ENCODE measurements around the gene SMYD3. TPM values are rescaled to one million over a fixed set of nuclear protein-coding genes. Genes with fewer than 3 reads are reported as not detected.

Gene SMYD3
- total RNA-seq, 1 donor from 2014 or later: 24.2 TPM

DNA sequence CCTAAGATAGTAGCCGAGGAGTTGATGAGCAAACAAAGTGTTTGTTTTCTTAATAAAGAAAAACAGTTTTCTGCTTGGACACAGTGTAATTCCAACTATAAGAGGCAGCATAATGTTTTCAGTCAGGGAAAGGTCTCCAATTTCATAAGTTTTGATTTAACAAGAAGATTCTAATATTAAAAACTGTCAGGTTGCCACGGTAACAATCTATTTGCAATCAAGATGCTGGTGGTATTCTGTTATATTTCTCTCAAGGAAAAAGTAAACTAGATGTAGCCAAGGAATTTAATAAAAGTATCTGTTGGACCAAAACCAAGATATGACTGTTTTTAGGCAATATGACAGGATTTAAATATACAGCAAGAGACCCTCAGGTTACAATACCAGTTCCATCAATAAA, 211.7 kb downstream of the SMYD3 start:
- H3K36me3 Mint-ChIP-seq (ENCODE audit: low read depth): no peaks in the 10 kb centered on the region
- TF ChIP-seq, protein P1, sequence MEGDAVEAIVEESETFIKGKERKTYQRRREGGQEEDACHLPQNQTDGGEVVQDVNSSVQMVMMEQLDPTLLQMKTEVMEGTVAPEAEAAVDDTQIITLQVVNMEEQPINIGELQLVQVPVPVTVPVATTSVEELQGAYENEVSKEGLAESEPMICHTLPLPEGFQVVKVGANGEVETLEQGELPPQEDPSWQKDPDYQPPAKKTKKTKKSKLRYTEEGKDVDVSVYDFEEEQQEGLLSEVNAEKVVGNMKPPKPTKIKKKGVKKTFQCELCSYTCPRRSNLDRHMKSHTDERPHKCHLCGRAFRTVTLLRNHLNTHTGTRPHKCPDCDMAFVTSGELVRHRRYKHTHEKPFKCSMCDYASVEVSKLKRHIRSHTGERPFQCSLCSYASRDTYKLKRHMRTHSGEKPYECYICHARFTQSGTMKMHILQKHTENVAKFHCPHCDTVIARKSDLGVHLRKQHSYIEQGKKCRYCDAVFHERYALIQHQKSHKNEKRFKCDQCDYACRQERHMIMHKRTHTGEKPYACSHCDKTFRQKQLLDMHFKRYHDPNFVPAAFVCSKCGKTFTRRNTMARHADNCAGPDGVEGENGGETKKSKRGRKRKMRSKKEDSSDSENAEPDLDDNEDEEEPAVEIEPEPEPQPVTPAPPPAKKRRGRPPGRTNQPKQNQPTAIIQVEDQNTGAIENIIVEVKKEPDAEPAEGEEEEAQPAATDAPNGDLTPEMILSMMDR (conservative IDR thresholded peaks at IDR 0.05): no peak
- DNase-seq (ENCODE audit: low read depth, low spot score): no peak
- H3K4me3 Mint-ChIP-seq: no peak overlapping the region
- H3K27ac Mint-ChIP-seq (ENCODE audit: unreplicated experiment): no peak overlapping the region
- H3K27me3 Mint-ChIP-seq (ENCODE audit: low read depth): no peaks in the 10 kb centered on the region
- peaks cover 3% of the 10 kb centered on the region for H3K9me3 Mint-ChIP-seq
- peaks cover 18% of the 10 kb centered on the region for H3K4me1 Mint-ChIP-seq

DNA sequence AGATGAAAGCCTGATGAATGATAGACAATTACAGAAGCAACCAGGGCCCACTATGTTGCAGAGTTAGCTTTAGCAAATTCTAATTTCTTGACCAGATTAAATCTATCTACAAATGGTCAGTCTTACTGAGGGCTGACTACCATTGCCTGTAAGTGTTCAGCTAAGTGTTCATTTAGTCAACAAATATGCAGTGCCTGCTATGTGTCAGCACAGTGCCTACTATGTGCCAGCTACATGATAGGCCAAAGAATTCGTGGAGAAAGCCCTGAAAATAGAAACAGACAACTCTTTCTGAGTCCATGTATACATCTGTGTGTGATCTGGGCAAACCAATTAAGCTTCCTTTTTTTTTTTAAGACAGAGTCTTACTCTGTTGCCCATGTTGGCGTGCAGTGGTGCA, 212.8 kb downstream of the SMYD3 start:
- Mint-ChIP-seq H3K4me3 (no peak overlapping the region), H3K27ac (ENCODE audit: unreplicated experiment) (no peak overlapping the region), H3K9me3 (no peaks in the 10 kb centered on the region), H3K4me1 (peaks cover 18% of the 10 kb centered on the region), H3K36me3 (ENCODE audit: low read depth) (no peaks in the 10 kb centered on the region), H3K27me3 (ENCODE audit: low read depth) (no peaks in the 10 kb centered on the region)
- TF ChIP-seq, protein P1 (conservative IDR thresholded peaks at IDR 0.05): no peak
- DNase-seq (ENCODE audit: low read depth, low spot score): no peak

DNA sequence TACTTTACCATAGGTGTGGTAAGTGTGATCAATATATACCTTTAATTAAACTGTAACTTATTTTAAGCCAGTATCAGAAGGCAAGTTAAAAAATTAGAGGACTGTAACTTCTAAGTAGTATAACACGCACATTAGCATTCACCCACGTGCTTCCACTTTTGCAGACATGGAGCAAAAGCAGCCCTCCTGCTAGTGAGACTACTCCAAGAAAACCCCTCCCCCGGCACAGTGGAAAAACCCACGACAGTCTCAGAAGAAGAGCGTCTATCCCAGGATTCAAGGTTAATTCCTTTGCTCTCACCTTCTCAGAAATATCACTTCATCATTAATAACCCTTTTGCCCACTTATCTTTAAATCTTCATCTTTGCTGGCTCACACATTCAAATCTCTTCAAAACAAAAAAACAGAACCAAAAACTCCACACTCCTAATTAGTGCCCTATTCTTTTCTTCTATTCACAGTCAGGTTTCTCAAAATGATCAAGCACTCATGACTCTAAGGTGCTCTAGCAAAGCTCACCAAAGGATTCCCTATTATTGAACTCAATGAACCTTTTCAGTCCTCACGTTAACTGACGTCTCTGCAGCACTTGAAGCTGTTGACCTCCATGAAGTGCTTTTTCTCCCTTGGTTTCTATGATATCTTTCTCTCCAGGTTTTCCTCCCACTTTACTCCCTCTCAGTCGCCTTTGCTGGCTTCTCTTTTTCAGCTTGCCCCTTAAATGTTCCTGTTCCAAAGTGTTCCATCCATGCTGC, 213.5 kb downstream of the SMYD3 start:
- H3K9me3 Mint-ChIP-seq: no peaks in the 10 kb centered on the region
- TF ChIP-seq, protein P1 (conservative IDR thresholded peaks at IDR 0.05): no peak
- H3K27me3 Mint-ChIP-seq (ENCODE audit: low read depth): no peaks in the 10 kb centered on the region
- peaks cover 18% of the 10 kb centered on the region for H3K4me1 Mint-ChIP-seq
- no peak overlapping the region for H3K27ac Mint-ChIP-seq (ENCODE audit: unreplicated experiment)
- no peak for DNase-seq (ENCODE audit: low read depth, low spot score)
- H3K4me3 Mint-ChIP-seq: no peak overlapping the region
- no peaks in the 10 kb centered on the region for H3K36me3 Mint-ChIP-seq (ENCODE audit: low read depth)

DNA sequence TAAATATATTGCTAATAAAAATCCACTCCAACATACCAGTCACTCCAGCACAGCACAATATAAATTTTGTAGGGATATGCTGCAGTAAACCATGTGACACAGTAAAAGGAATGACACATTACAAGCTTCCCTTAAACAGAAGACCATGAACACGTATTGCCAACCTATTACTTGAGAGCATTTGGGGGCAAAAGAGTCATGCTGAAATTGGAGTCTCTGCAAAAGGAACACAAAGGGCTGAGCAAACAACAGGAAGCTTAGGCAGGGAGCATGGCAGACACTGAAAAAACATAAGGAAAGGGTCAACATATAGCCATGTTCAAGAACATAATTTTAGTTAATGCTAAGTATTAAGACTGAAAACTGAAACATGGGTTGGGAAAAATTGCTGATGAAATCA, 214.5 kb downstream of the SMYD3 start:
- no peaks in the 10 kb centered on the region for H3K9me3 Mint-ChIP-seq
- no peak for DNase-seq (ENCODE audit: low read depth, low spot score)
- peaks cover 18% of the 10 kb centered on the region for H3K4me1 Mint-ChIP-seq
- no peak overlapping the region for H3K27ac Mint-ChIP-seq (ENCODE audit: unreplicated experiment)
- TF ChIP-seq, protein P1 (conservative IDR thresholded peaks at IDR 0.05): no peak
- no peaks in the 10 kb centered on the region for H3K27me3 Mint-ChIP-seq (ENCODE audit: low read depth)
- no peak overlapping the region for H3K4me3 Mint-ChIP-seq
- no peaks in the 10 kb centered on the region for H3K36me3 Mint-ChIP-seq (ENCODE audit: low read depth)

DNA sequence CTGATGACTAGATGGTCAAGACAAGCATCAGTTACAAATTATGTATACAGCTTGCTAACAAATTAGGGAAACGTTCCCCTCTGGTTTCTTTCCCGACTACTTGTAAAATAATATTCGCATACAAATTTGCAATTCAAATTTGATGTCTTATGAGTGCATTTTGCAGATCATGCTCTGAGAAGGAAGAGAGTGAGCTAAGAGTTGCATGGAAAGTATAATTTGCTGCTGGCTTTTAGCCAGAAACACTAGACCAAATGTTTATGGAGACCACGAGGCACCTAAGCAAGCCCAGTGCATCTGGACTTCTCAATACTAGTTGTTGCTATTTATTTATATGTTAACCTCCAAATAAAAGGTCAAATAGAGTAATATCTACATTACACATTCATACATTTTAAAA, 216.0 kb downstream of the SMYD3 start:
- Mint-ChIP-seq H3K4me1 (peaks cover 18% of the 10 kb centered on the region), H3K36me3 (ENCODE audit: low read depth) (no peaks in the 10 kb centered on the region), H3K9me3 (no peaks in the 10 kb centered on the region), H3K27ac (ENCODE audit: unreplicated experiment) (no peak overlapping the region), H3K4me3 (no peak overlapping the region), H3K27me3 (ENCODE audit: low read depth) (no peaks in the 10 kb centered on the region)
- DNase-seq (ENCODE audit: low read depth, low spot score): no peak
- TF ChIP-seq, protein P1 (conservative IDR thresholded peaks at IDR 0.05): no peak
